WTC11 (cell line): ENCODE data around the gene GDAP2.

ENCODE experiments used
- CTCF ChIP-seq: fragments of 200-600 bp; IDR thresholded peaks from 2 replicates; pipeline ENCODE4 v1.8.0; 2022; ENCODE audit warnings: antibody characterized with exemption
- NFYB ChIP-seq: sonication (generic); formaldehyde crosslinking; conservative IDR thresholded peaks from 2 replicates; pipeline ENCODE4 v1.8.0; 2022; ENCODE audit warnings: low read depth, missing genetic modification reagents

- TF ChIP-seq CTCF (no peak), NFYB (CRISPR knock-in tag) (no peak)
Measured at GRCh38 chr1:117877823-117878222, 51.6 kb downstream of the GDAP2 start.
